ENCODE data around the gene DENND4C. TPM values are rescaled to one million over a fixed set of nuclear protein-coding genes. Genes with fewer than 3 reads are reported as not detected.
"Not testable (repeated sequence)": the region's sequence is repeated elsewhere in the genome, so short reads cannot be mapped to it uniquely, and the experiment has no call there.

The DENND4C gene
- total RNA-seq, 4 donors from 2014 or later, result 101 to 143 (median 110) TPM

GRCh38 chr9:19251622-19252021 lies 21.1 kb downstream of the DENND4C start:
- in situ Hi-C loops (cut with MboI; ENCODE audit: low pct_ligation_motif_present in 1 of 4, low pct_unique_long_range_greater_than_20kb in 1 of 4, low sequenced_read_pairs in 3 of 4); H3K27ac ChIP-seq; DNase-seq; intact Hi-C loops (cut with DNase I; ENCODE audit: low total_unique reads); H3K36me3 ChIP-seq; H3K9me3 ChIP-seq; H3K4me3 ChIP-seq; H3K27me3 ChIP-seq: not testable (repeated sequence)
- H3K4me1 ChIP-seq, result peaks cover 5 to 46% (median 16%) of the 10 kb centered on the region in 4 donors
- 42 to 83% methylated on average over 2 to 5 of the region's 5 CpGs for WGBS, 2 donors (ENCODE audit: low coverage in 1 of 2)

GRCh38 chr9:19252174-19252884 lies 21.8 kb downstream of the DENND4C start:
- Histone ChIP-seq H3K4me3 (no peak overlapping the region), H3K27me3 (no peaks in the 10 kb centered on the region), H3K27ac (no peak overlapping the region), H3K36me3 (no peaks in the 10 kb centered on the region), H3K9me3 (no peaks in the 10 kb centered on the region), H3K4me1 (peaks cover 5 to 46% (median 16%) of the 10 kb centered on the region in 4 donors)
- intact Hi-C loops (cut with DNase I; ENCODE audit: low total_unique reads), result no loop called here
- in situ Hi-C loops (cut with MboI; ENCODE audit: low pct_ligation_motif_present in 1 of 4, low pct_unique_long_range_greater_than_20kb in 1 of 4, low sequenced_read_pairs in 3 of 4), result no loop called here
- TF ChIP-seq EP300 (IDR thresholded peaks at IDR 0.05; ENCODE audit: low read depth) (no peak), POLR2A (IDR thresholded peaks at IDR 0.05) (no peak), CTCF (IDR thresholded peaks at IDR 0.05) (no peak), POLR2AphosphoS5 (IDR thresholded peaks at IDR 0.05) (no peak)
- 69 to 75% methylated on average over 3 to 7 of the region's 7 CpGs for WGBS, 2 donors (ENCODE audit: low coverage in 1 of 2)
- no peak for DNase-seq

- Histone ChIP-seq H3K36me3 (no peaks in the 10 kb centered on the region), H3K27me3 (no peaks in the 10 kb centered on the region), H3K27ac (no peak overlapping the region), H3K9me3 (no peaks in the 10 kb centered on the region), H3K4me1 (peaks cover 5 to 46% (median 15%) of the 10 kb centered on the region in 4 donors), H3K4me3 (no peak overlapping the region)
- intact Hi-C loops (cut with DNase I; ENCODE audit: low total_unique reads) (no loop called here), in situ Hi-C loops (cut with MboI; ENCODE audit: low pct_ligation_motif_present in 1 of 4, low pct_unique_long_range_greater_than_20kb in 1 of 4, low sequenced_read_pairs in 3 of 4) (no loop called here)
- DNase-seq, result no peak
- WGBS, 2 donors (ENCODE audit: low coverage in 1 of 2), result 69 to 76% methylated on average over 2 to 4 of the region's 4 CpGs
- TF ChIP-seq POLR2AphosphoS5 (IDR thresholded peaks at IDR 0.05), result no peak
- TF ChIP-seq CTCF (IDR thresholded peaks at IDR 0.05), result no peak
- no peak for TF ChIP-seq EP300 (IDR thresholded peaks at IDR 0.05; ENCODE audit: low read depth)
- TF ChIP-seq POLR2A (IDR thresholded peaks at IDR 0.05), result no peak
Observed at GRCh38 chr9:19252885-19253219, 22.4 kb downstream of the DENND4C start.

GRCh38 chr9:19255112-19255511 lies 24.6 kb downstream of the DENND4C start:
- no peak for TF ChIP-seq POLR2A (IDR thresholded peaks at IDR 0.05)
- TF ChIP-seq POLR2AphosphoS5 (IDR thresholded peaks at IDR 0.05), result no peak
- no peak for TF ChIP-seq CTCF (IDR thresholded peaks at IDR 0.05)
- no peak for TF ChIP-seq EP300 (IDR thresholded peaks at IDR 0.05; ENCODE audit: low read depth)
- DNase-seq, result no peak
- WGBS, 2 donors (ENCODE audit: low coverage in 1 of 2), result 93 to 100% methylated on average over 1 to 2 of the region's 2 CpGs
- H3K9me3 ChIP-seq, result no peaks in the 10 kb centered on the region
- no peaks in the 10 kb centered on the region for H3K27me3 ChIP-seq
- H3K4me3 ChIP-seq, result no peak overlapping the region
- in situ Hi-C loops (cut with MboI; ENCODE audit: low pct_ligation_motif_present in 1 of 4, low pct_unique_long_range_greater_than_20kb in 1 of 4, low sequenced_read_pairs in 3 of 4), result no loop called here
- no peaks in the 10 kb centered on the region for H3K36me3 ChIP-seq
- H3K4me1 ChIP-seq, result peaks cover 5 to 39% (median 17%) of the 10 kb centered on the region in 4 donors
- intact Hi-C loops (cut with DNase I; ENCODE audit: low total_unique reads), result no loop called here
- H3K27ac ChIP-seq, result no peak overlapping the region

- DNase-seq, result no peak
- intact Hi-C loops (cut with DNase I; ENCODE audit: low total_unique reads), result no loop called here
- H3K36me3 ChIP-seq, result no peaks in the 10 kb centered on the region
- H3K27ac ChIP-seq, result no peak overlapping the region
- H3K27me3 ChIP-seq, result no peaks in the 10 kb centered on the region
- H3K4me1 ChIP-seq, result peaks cover 1 to 35% (median 12%) of the 10 kb centered on the region in 4 donors
- TF ChIP-seq CTCF (IDR thresholded peaks at IDR 0.05), result no peak
- TF ChIP-seq POLR2AphosphoS5 (IDR thresholded peaks at IDR 0.05), result no peak
- no peak for TF ChIP-seq POLR2A (IDR thresholded peaks at IDR 0.05)
- TF ChIP-seq EP300 (IDR thresholded peaks at IDR 0.05; ENCODE audit: low read depth), result no peak
- H3K4me3 ChIP-seq, result no peak overlapping the region
- no peaks in the 10 kb centered on the region for H3K9me3 ChIP-seq
- in situ Hi-C loops (cut with MboI; ENCODE audit: low pct_ligation_motif_present in 1 of 4, low pct_unique_long_range_greater_than_20kb in 1 of 4, low sequenced_read_pairs in 3 of 4), result no loop called here
Observed at GRCh38 chr9:19255821-19256220, 25.3 kb downstream of the DENND4C start.

GRCh38 chr9:19259665-19260255 lies 29.3 kb downstream of the DENND4C start:
- DNase-seq; H3K36me3 ChIP-seq; H3K27me3 ChIP-seq; H3K27ac ChIP-seq; in situ Hi-C loops (cut with MboI; ENCODE audit: low pct_ligation_motif_present in 1 of 4, low pct_unique_long_range_greater_than_20kb in 1 of 4, low sequenced_read_pairs in 3 of 4); intact Hi-C loops (cut with DNase I; ENCODE audit: low total_unique reads); H3K4me3 ChIP-seq; H3K9me3 ChIP-seq: not testable (repeated sequence)
- 70 to 73% methylated on average over 1 to 8 of the region's 8 CpGs for WGBS, 2 donors (ENCODE audit: low coverage in 1 of 2)
- peaks cover 0 to 11% (median 5%) of the 10 kb centered on the region in 4 donors for H3K4me1 ChIP-seq

Data from transverse colon (tissue), 4 donors.